Ishikawa (cell line): ENCODE data around the gene RRBP1.

Source experiments
- RAD21 ChIP-seq: IDR thresholded peaks from 2 replicates; pipeline ENCODE4 v1.6.1; 2012; ENCODE audit warnings: low read depth
- REST ChIP-seq: IDR thresholded peaks from 2 replicates; pipeline ENCODE4 v1.6.1; 2012; ENCODE audit warnings: low read depth, mild to moderate bottlenecking

DNA sequence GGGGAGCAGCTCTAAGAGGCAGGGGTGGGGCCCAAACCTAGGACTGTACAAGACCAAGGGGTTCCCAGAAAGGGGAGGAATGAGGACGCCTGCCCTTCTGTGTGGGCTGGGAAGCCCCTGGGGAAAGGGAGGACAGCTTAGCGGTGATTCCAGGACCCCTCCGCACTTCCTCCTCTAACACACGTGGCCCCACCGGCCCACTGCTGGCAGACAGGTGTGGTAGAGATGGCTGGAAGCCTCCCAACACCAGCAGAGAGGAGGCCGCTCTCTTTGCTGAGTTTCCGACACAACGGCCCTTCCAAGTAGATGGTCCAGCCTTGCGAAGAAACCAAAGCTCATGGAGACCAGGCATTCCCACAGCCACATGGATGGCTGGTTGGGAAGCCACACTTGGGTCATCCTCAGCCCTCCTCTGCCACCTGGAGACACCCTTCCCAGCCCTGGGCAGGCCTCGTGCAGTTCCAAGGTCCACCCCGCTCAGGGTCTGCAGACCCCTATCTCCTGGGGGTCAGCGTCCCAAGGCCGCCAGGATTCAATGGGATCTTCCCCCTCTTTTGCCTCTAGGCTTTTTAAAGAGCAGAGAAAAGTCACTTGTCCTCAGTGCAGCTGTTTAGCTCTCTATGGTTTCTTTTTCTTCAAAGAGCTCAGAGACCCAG lies 43.9 kb downstream of the RRBP1 start:
- no peak for TF ChIP-seq REST
- TF ChIP-seq RAD21: no peak
